Mononuclear cell (primary cell): Measurements from ENCODE around the gene EPHB1. TPM values are rescaled to one million over a fixed set of nuclear protein-coding genes. Genes with fewer than 3 reads are reported as not detected.

ENCODE experiments used
- H3K27me3 ChIP-seq: 2 replicates; pipeline ENCODE4 v1.6.0; 2011; ENCODE audit warnings: low read length, control low read depth; ENCODE audit not compliant: insufficient read depth
- H3K4me1 ChIP-seq: 2 replicates; pipeline ENCODE4 v1.5.1; 2011; ENCODE audit warnings: mild to moderate bottlenecking, low read length, control low read depth; ENCODE audit not compliant: insufficient read depth
- H3K4me3 ChIP-seq: 2 replicates; pipeline ENCODE4 v1.5.1; 2011; ENCODE audit warnings: mild to moderate bottlenecking, low read length, moderate library complexity
- H3K9me3 ChIP-seq: 2 replicates; pipeline ENCODE4 v1.5.1; 2011; ENCODE audit warnings: low read depth, mild to moderate bottlenecking, control low read depth, low read length
- total RNA-seq: library from RNA; depleted of rRNA; stranded (reverse); fragments of >200 nt; gene quantifications from one replicate; pipeline ENCODE4 v1.2.3, GENCODE V29; 2012

The EPHB1 gene
- total RNA-seq, 1 donor, result 0.63 TPM

DNA sequence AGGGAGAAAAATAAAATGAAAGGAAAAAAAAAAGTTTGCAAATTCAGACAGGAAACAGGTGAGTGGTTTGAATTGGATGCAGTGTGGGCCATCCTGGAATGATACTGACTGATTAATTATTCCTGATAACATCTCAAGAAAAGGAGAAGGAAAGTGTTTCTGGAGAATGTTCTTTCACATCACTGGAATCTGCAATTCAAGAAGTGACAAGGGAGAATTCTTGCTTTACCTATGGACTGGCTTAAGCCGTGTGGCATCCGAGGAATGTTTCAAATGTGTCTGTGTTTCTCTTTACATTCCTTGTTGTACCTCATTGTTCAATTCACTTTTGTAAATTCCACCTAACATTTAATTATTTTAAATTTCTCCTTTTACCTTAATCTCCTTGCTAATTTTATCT, 465.0 kb downstream of the EPHB1 start:
- Histone ChIP-seq H3K9me3 (no peaks in the 10 kb centered on the region), H3K27me3 (no peaks in the 10 kb centered on the region), H3K4me1 (no peaks in the 10 kb centered on the region), H3K4me3 (no peak overlapping the region)

DNA sequence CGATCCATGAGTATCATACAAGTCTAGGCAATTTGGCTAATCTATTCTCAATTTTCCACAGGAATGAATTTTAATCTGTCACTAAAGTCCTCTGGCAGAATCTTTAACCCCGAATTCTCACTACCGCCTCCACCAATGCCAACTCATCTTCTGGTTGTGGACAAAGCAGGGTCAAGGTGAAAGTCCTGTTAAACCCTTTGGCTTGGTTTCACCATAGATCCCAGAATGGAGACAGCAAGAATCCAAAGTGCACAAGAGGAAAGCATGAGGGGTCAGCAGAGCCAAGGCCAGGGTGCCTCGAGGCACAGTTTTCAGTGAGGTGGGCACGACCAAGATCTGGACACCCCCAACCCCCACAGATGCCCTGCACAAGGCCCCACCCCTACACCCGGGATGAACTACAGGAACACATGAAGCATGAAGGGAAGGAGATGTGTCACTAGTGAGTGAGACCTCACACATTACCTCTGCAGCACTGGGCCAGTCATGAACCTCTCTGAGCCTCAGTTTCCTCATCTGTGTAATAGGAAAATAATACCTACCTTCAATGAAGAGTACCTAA, 466.2 kb downstream of the EPHB1 start:
- Histone ChIP-seq H3K27me3 (no peaks in the 10 kb centered on the region), H3K4me3 (no peak overlapping the region), H3K4me1 (no peaks in the 10 kb centered on the region), H3K9me3 (no peaks in the 10 kb centered on the region)

DNA sequence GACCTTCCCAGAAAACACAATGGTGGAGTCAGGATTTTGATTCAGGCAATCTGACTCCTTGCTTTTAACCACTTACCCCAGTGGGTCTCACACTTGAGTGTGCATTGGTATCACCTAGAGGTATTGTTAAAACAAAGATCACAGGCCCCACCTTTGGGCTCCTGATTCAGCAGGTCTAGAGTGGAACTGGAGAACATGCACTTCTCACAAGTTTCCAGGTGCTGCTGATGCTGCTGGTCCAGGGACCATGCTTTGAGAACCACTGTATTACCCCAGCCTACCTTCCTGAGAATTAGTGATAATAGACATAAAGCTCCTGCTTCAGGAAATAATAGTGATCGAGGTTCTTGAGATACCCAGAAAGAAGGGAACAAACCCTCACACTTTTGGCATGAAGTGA, 466.9 kb downstream of the EPHB1 start:
- Histone ChIP-seq H3K9me3 (no peaks in the 10 kb centered on the region), H3K4me1 (no peaks in the 10 kb centered on the region), H3K27me3 (no peaks in the 10 kb centered on the region), H3K4me3 (no peak overlapping the region)

DNA sequence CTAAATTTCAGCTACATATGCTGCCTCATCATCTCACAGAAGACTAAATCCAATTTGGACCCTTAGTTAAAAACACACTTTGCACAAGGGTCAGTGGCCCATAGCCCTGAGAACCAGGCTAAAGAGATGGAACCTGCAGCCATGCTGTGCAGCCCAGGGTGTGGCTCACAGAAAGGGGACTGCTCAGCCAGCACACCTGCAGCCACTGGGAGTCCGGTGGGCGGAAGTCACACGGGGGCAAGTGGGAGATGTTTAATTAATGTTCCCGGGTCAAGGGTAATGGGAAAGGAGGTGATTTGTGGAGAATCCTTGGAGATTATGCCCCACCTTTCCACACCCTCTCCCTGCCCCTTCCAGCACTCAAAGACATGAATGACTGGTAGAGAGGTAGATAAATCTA, 467.4 kb downstream of the EPHB1 start:
- no peak overlapping the region for H3K4me3 ChIP-seq
- no peaks in the 10 kb centered on the region for H3K9me3 ChIP-seq
- no peaks in the 10 kb centered on the region for H3K4me1 ChIP-seq
- H3K27me3 ChIP-seq, result no peaks in the 10 kb centered on the region

DNA sequence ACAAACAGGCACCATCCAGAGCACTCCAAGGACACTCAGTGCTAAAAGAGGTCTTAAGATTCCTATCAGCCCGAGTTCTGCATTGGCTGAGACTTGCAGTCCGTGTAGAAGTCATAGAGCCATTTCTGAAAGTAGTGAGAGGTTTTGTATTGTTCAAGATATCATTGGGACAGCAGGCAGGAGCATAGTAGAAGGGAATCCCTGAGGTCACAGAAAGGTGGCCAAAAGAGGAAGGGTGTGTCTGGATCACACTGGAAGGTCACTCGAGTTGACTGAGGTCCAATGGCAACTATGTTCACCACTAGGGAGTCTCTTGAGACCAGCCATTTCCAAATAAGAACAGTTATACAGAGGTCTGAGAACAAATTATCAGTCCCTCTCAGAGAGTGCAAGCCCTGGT, 468.3 kb downstream of the EPHB1 start:
- H3K9me3 ChIP-seq, result no peaks in the 10 kb centered on the region
- no peak overlapping the region for H3K4me3 ChIP-seq
- H3K4me1 ChIP-seq, result no peaks in the 10 kb centered on the region

GRCh38 chr3:135267487-135267886, 472.4 kb downstream of the EPHB1 start:
- Histone ChIP-seq H3K4me3 (no peak overlapping the region), H3K4me1 (no peaks in the 10 kb centered on the region), H3K9me3 (no peaks in the 10 kb centered on the region), H3K27me3 (no peaks in the 10 kb centered on the region)

More for the DNA sequence above, 468.3 kb downstream of the EPHB1 start:
- H3K27me3 ChIP-seq, result no peaks in the 10 kb centered on the region

GRCh38 chr3:135268941-135269532, 474.0 kb downstream of the EPHB1 start:
- Histone ChIP-seq H3K9me3 (no peaks in the 10 kb centered on the region), H3K4me1 (no peaks in the 10 kb centered on the region), H3K4me3 (no peak overlapping the region), H3K27me3 (no peaks in the 10 kb centered on the region)

GRCh38 chr3:135271177-135272025, 476.3 kb downstream of the EPHB1 start:
- Histone ChIP-seq H3K4me3 (no peak overlapping the region), H3K4me1 (no peaks in the 10 kb centered on the region), H3K27me3 (no peaks in the 10 kb centered on the region), H3K9me3 (no peaks in the 10 kb centered on the region)

- Histone ChIP-seq H3K9me3 (no peaks in the 10 kb centered on the region), H3K27me3 (no peaks in the 10 kb centered on the region), H3K4me3 (no peak overlapping the region), H3K4me1 (no peaks in the 10 kb centered on the region)
These were observed 477.1 kb downstream of the EPHB1 start for GRCh38 chr3:135272026-135272669.

GRCh38 chr3:135292162-135292561, 497.1 kb downstream of the EPHB1 start:
- Histone ChIP-seq H3K4me3 (no peak overlapping the region), H3K27me3 (no peaks in the 10 kb centered on the region), H3K9me3 (no peaks in the 10 kb centered on the region), H3K4me1 (no peaks in the 10 kb centered on the region)

DNA sequence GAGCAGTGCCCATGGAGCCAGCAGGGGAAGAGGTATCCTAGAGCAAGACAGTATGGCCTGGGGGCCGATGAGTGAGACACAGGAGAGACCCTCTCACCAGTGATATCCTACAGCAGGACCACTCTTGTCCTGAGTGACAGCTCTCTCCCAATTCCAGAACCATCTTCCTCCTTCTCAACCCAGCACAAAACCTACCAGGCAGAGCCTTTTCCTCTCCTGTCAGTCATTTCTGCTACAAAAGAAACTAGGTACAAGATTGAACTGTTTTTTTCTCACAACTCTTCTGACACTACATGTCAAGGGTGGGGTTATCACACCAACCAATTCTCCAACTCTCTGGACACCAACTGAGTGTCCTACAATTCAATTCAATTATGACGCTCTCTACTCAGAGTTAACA, 506.6 kb downstream of the EPHB1 start:
- Histone ChIP-seq H3K9me3 (no peaks in the 10 kb centered on the region), H3K27me3 (no peaks in the 10 kb centered on the region), H3K4me3 (no peak overlapping the region), H3K4me1 (no peaks in the 10 kb centered on the region)

DNA sequence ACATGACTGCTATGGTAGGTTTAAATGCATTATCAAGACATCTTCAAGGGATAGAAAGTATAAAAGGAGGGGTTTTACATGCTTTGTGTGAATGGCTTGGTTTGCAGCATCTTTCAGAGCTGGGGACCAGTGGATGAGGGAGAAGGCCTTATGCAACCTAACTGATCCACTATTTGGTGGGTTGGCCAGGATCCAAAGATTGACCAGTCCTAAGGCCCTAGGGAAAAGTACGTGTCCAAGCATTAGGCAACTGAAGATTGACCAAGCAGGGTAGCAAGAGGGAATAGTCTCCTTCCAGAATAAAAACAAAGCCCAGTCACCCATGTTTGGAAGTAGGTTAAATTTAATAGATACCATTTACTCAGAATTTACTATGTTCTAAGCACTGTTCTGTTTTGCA, 509.3 kb downstream of the EPHB1 start:
- no peaks in the 10 kb centered on the region for H3K9me3 ChIP-seq

More for the DNA sequence above, 509.3 kb downstream of the EPHB1 start:
- Histone ChIP-seq H3K4me1 (no peaks in the 10 kb centered on the region), H3K4me3 (no peak overlapping the region), H3K27me3 (no peaks in the 10 kb centered on the region)
